NCI-H524 (cell line): ENCODE results near the gene CASKIN2.
"Not testable (repeated sequence)": the region's sequence is repeated elsewhere in the genome, so short reads cannot be mapped to it uniquely, and the experiment has no call there.

Experiments used
- DNase-seq, 2 experiments: peaks; one replicate each; lab custom pipeline; 2025; lab: John Stamatoyannopoulos, UW

The CASKIN2 gene

GRCh38 chr17:75523647-75524046, 8.3 kb upstream of the CASKIN2 start:
- no peak for DNase-seq

GRCh38 chr17:75521951-75522727, 6.8 kb upstream of the CASKIN2 start:
- DNase-seq: no peak

DNA sequence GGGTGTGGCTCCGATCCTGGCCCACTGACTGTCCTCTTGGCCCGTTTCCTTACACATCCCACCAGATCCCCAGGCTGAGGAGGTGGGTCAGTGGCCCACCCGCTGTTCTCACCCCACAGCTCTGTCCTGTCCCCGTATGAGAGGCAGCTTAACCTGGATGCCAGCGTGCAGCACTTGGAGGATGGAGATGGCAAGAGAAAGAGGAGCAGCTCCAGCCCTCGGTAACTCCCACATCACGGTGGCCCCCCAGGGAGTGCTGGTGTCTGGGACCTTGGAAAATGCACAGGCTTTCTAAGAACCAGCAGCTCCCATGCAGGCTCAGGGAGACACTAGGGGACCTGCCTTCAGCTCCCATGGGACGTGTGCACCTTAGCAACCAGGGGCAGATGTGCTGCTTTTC, 6.0 kb upstream of the CASKIN2 start:
- no peak for DNase-seq

DNA sequence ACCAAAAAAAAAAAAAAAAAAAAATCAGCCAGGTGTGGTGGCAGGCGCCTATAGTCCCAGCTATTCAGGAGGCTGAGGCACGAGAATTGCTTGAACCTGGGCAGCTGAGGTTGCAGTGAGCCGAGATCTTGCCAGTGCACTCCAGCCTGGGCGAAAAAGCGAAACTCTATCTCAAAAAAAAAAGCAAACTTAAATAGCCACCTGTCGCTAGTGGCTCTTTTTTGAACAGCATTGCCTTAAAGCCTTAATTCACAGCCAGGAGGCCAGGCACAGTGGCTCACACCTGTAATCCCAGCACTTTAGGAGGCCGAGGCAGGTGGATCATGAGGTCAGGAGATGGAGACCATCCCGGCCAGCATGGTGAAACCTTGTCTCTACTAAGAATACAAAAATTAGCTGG, 5.1 kb upstream of the CASKIN2 start:
- not testable (repeated sequence) for DNase-seq

- no peak for DNase-seq
Measured at GRCh38 chr17:75518983-75519537, 3.7 kb upstream of the CASKIN2 start.

- DNase-seq: no peak
Measured at GRCh38 chr17:75518201-75518600, 2.9 kb upstream of the CASKIN2 start.

GRCh38 chr17:75517297-75517865, 2.0 kb upstream of the CASKIN2 start:
- no peak for DNase-seq

DNA sequence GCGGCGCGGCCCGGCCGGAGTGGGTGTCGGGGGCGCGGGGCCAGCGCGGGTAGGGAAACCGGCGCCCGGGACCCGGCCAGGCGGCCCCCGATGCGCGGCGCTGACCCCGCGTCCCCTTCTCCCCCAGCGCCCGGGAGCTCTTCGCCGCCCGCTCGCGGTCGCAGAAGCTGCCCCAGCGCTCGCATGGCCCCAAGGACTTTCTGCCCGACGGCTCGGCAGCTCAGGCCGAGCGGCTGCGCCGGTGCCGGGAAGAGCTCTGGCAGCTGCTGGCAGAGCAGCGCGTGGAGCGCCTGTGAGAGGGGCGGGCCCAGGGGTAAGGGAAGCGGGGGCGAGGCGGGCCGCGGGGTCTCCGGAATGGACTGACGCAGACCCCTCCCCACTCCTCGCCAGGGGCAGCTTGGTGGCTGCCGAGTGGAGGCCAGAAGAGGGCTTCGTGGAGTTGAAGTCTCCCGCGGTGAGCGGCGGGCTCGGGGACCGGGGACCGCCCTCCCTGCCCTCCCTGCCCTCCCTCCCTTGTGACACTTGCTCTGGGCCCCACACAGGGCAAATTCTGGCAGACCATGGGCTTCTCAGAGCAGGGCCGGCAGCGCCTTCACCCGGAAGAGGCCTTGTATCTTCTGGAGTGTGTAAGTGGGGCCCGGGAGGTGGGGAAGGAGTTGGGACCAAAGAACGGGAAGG, 1.4 kb upstream of the CASKIN2 start:
- peak in 1 of 2 experiments; percentile 64 for DNase-seq

DNA sequence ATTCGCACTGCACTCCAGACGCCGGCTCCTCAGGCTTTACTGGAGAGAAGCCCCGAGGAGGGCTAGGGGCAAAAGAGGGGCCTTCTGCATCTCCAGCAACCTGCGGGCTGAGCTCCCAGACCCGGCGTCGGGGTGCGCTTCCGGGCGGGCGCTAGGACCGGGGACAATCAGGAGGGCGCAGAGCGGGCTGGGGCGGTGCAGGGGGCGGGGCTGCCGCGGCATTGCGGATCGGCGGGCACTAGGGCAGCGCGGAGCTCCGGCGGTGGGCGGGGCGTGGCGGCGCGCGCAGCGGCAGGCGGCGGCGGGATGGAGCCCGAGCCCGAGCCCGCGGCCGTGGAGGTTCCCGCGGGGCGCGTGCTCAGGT, 900 bp upstream of the CASKIN2 start, which contains the start of gene TSEN54:
Gene TSEN54 (plus strand): TSS at position 274 of the 364 bp plus-strand sequence. CDS start 33 bp downstream, at position 307.
- peak; percentile 91 to 95 for DNase-seq

- peak in 1 of 2 experiments; percentile 65 for DNase-seq
Measured at GRCh38 chr17:75514919-75515495, 330 bp downstream of the CASKIN2 start.

DNA sequence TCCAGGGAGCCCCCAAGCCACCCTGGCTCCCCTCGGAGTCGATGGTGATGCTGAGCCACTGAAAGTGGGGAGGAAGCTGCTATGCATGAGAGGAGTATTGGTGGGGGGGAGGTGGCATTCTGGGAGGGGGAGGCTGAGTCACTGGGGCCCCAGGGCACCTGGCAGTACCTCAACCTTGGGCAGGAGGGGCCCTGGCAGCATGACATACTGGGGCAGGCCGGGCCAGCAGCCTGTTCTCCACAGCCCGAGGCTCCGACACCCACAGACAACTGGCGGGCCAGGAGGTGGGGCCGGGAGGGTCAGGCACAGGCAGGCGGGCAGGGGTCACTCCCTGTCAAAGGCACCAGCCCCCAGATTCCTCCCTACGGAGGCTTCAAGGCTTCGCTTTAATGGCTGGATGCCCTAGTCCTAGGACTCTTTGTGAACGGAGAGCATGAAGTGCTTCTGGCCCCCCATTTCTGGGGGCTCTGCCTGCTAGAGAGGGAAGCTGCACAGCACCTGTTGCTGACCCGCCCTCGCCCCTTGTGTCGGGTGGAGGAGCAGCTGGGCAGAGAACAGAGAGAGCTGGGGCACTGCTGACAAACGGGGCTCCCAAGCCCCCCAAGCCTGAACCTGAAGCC, 928 bp downstream of the CASKIN2 start:
- peak in 1 of 2 experiments; percentile 65 for DNase-seq

GRCh38 chr17:75513641-75514000, 1.7 kb downstream of the CASKIN2 start:
- DNase-seq: no peak

- no peak for DNase-seq
Measured at GRCh38 chr17:75512926-75513640, 2.3 kb downstream of the CASKIN2 start.

GRCh38 chr17:75511610-75512575, 3.4 kb downstream of the CASKIN2 start:
- no peak for DNase-seq

GRCh38 chr17:75511270-75511609, 4.1 kb downstream of the CASKIN2 start:
- no peak for DNase-seq

- no peak for DNase-seq
Measured at GRCh38 chr17:75509528-75510258, 5.6 kb downstream of the CASKIN2 start.

DNA sequence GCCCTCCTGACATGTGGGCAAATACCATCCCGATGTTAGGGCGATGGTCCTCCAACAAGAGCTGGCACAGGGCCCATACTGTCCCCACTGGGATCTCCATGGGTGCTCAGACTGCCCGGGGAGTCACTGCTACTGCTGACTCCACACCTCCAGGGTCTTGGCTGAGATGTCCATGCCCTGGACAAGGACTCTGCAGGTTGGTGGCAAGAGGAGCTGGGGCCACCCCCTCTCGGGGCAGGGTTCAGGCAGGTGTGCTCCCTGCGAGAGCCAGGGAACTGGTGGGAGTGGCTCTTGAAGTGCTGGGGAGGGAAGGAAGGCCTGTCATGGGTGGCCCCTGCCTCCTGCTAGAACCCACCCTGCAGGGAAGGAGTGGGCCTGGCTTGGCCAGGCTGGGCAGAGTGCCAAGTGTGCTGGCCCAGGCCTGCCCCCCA, 6.4 kb downstream of the CASKIN2 start:
- no peak for DNase-seq

DNA sequence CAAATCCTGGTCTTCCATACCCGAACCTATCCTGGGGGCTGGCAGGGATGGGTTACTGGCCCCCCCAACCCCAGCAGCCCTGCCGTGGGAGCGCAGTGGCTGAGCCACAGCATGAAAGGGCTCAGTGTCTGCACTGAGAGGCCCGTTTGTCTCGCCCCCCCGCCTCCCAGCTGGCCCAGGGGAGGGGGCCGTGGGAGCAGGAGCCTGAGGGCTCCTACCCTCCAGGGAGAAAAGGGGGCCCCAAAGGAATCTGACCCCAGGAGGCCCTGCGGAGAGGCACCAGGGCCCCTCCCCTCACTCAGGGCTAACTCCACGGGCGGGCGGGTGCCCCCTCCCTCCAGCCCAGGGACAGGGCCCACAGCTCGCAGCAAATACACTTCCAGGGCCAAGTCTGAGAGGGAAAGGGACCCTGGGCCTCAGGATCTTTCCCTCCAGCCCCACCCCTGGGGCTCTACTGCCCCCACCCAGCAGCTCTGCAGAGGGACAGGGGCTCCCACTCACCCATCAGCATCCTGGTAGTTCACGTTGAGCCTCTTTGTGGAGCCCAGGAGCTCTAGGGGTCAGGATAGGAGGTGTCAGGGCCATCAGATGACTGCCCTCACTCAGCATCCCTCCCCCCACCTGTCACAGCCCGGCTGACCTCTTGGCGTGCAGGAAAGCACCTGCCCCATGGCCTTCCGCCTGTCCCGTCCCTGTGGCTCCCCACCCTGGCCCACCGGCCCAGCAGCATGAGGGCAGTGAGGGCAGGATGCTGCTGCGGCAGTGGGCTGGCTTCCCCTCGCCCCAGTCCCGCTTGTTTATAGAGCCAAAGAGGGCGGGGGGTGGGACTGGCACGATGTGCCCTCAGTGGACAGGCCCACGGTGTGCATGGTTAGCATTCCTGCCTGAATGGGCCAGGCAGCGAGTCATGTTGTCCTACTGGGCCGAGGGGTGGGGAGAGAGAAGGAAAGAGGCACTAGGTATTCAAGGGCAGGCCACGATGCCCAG, 7.3 kb downstream of the CASKIN2 start:
- no peak for DNase-seq
